Fibroblast of skin of left biceps (primary cell): Measurements from ENCODE around the gene PTPN7.

Source experiments
- DNase-seq, 2 experiments: peaks; one replicate each; pipeline ENCODE4 v3.0.0-alpha.2; 2013; ENCODE audit warnings: low read depth in 2 of 2

PTPN7 gene

DNA sequence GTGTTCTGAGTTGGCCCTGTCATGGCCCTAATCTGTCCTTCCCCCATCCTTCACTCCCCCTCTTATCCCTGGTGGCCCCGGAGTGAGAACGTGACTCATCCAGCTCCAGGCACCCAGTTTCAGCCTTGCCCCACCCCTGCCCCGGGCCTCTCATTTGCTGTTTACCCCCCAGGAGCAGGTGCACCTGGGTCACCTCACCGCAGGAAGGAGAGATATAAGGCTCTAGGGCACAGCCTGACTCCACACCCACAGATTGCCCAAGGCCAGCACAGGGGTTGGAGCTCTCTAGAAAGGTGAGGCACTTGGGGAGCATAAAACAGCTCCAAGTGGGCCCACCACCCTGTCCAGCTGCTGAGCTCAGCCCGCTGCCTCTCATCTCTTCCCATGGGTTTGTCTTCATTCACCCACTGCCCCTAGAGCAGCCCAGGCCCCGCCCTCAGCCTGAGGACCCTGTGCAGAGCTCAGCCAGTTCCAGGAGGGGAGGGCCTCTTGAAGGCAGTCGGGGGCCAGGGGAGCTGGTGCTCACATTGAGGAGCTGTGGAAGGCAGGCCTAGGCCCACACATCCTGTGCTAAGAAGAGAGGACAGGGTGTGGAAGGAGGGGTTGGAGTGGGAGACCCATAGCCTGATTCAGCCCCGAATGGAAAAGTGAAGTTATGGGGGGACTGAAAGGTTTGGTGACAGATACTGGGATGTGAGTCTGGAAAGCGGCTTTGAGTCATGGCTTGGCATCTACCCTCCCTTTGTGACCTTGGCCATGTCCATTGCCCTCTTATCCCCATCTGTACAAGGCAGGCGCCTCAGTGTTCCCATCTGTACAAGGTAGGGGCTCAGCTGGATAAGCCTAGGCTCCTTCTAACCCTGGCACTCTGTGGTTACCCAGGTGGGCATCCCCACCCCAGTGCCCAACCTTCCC is 53.8 kb downstream of the PTPN7 start:
- no peak for DNase-seq

DNA sequence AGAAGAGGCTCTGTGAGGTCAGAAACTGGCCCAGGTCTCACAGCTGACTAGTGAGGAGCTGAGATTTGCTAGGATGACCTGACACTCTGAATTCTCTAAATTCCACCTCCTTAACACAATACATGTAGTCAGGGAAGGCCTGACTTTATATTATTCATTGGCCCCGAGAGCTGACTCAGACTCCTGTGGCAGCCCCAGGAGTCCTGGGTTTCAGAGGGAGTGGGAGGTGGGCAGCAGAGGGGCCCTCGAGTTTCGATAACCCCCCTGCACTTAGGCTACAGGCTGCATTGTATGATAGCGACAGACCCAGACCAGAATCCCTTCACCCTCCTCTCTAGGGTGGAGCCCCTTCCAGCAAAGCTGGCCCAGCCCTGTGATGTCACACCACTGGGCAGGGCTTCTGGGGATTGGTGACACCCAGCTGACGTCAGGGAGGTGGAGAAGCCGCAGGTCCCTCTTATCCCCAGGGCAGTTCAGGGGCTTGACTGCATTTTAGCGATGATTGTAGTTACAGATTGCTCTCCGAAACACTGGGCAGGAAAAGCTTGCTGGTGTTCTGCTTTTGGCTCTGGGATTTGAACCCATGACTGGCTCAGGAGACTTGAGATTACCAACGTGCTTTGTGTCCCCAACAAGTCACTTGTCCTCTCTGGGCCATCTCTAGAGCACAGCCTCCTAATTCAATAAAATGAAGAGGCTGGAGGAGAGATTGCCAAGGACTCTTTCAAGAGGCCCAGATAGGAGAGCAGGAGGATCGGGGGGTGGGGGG is 54.6 kb downstream of the PTPN7 start:
- DNase-seq, result no peak

DNA sequence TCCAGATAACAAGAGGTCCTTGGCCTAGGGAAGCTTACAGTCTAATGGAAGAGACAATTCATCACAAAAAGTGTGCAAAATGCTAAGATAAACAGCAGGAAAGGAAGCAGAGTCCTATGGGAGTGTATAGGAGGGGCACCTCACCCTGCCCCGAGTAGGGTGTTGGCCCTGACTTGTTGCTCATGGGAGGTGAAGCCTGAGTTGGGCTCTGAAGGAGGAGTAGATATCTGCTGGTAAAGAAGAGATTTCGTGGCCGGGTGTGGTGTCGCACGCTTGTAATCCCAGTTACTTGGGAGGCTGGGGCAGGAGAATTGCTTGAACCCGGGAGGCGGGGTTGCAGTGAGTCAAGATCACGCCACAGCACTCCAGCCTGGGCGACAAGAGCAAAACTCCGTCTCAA is 56.3 kb downstream of the PTPN7 start:
- DNase-seq, result no peak

GRCh38 chr1:202101184-202101583 is 59.2 kb downstream of the PTPN7 start:
- DNase-seq, result no peak
